IMR-90 (cell line): ENCODE measurements around the gene GGT5. TPM values are rescaled to one million over a fixed set of nuclear protein-coding genes. Genes with fewer than 3 reads are reported as not detected.

Source experiments
- ATAC-seq: fragments of 200-7000 bp; cut with Tn5 transposase; 2 replicates; pipeline ENCODE4 v1.9.1; 2020; ENCODE audit warnings: low read depth, mild to moderate bottlenecking, moderate library complexity
- BruUV-seq: library from RNA; stranded (reverse); fragments of 400-500 nt; replicated peaks from 2 replicates; lab custom pipeline; 2021; lab: Mats Ljungman, UMichigan
- CTCF ChIA-PET: fragments of 300-600 bp; formaldehyde crosslinking; extraction: SDS; loops from one replicate; lab custom pipeline; 2021; ENCODE audit warnings: antibody characterized with exemption; lab: Yijun Ruan, JAX
- POLR2A ChIA-PET: fragments of 300-600 bp; sonication (Branson Sonifier 250); formaldehyde crosslinking; loops from one replicate; lab custom pipeline; 2022; ENCODE audit warnings: antibody characterized with exemption; ENCODE audit not compliant: unreplicated experiment; lab: Charles Lee
- DNase-seq: peaks from one replicate; pipeline ENCODE4 v3.0.0; 2013
- H2AFZ ChIP-seq: replicated peaks from 2 replicates; pipeline ENCODE3; 2013; ENCODE audit warnings: low read length, mild to moderate bottlenecking; ENCODE audit not compliant: poor library complexity
- H2AK5ac ChIP-seq: 2 replicates; pipeline ENCODE4 v1.6.1; 2013; ENCODE audit warnings: low read depth, low read length, inconsistent platforms
- H2AK9ac ChIP-seq: replicated peaks from 2 replicates; pipeline ENCODE3; 2013; ENCODE audit warnings: mild to moderate bottlenecking, low read depth, low read length, moderate library complexity; ENCODE audit not compliant: poor library complexity
- H2BK120ac ChIP-seq: 2 replicates; pipeline ENCODE4 v1.6.1; 2013; ENCODE audit warnings: low read depth, low read length, inconsistent platforms
- H2BK15ac ChIP-seq: 3 replicates; pipeline ENCODE4 v1.6.1; 2013; ENCODE audit warnings: low read depth, low read length, inconsistent platforms
- H2BK20ac ChIP-seq: 2 replicates; pipeline ENCODE4 v1.6.1; 2013; ENCODE audit warnings: low read depth, mild to moderate bottlenecking, inconsistent platforms, low read length, moderate library complexity
- H2BK5ac ChIP-seq: 2 replicates; pipeline ENCODE4 v1.6.1; 2013; ENCODE audit warnings: mild to moderate bottlenecking, low read depth, low read length, inconsistent platforms; ENCODE audit not compliant: poor library complexity, severe bottlenecking
- H3K14ac ChIP-seq: replicated peaks from 2 replicates; pipeline ENCODE4 v1.6.1; 2013; ENCODE audit warnings: low read depth, low read length, inconsistent platforms
- H3K18ac ChIP-seq: 2 replicates; pipeline ENCODE4 v1.6.1; 2013; ENCODE audit warnings: low read depth, low read length, control low read depth
- H3K23ac ChIP-seq: 2 replicates; pipeline ENCODE4 v1.6.1; 2013; ENCODE audit warnings: low read depth, low read length, inconsistent platforms
- H3K27ac ChIP-seq: 2 replicates; pipeline ENCODE4 v1.5.1; 2013; ENCODE audit warnings: mild to moderate bottlenecking, control low read depth, low read length; ENCODE audit not compliant: insufficient read depth
- H3K27me3 ChIP-seq: 2 replicates; pipeline ENCODE4 v1.6.1; 2013; ENCODE audit warnings: low read length; ENCODE audit not compliant: control insufficient read depth, insufficient read depth
- H3K36me3 ChIP-seq: 2 replicates; pipeline ENCODE4 v1.6.1; 2013; ENCODE audit warnings: low read length, mixed read lengths; ENCODE audit not compliant: control insufficient read depth, insufficient read depth
- H3K4ac ChIP-seq: 2 replicates; pipeline ENCODE4 v1.6.1; 2013; ENCODE audit warnings: low read depth, low read length, inconsistent platforms
- H3K4me1 ChIP-seq: 2 replicates; pipeline ENCODE4 v1.6.1; 2013; ENCODE audit warnings: low read length, mixed read lengths; ENCODE audit not compliant: control insufficient read depth, insufficient read depth
- H3K4me2 ChIP-seq: 2 replicates; pipeline ENCODE4 v1.6.1; 2013; ENCODE audit warnings: low read depth, mild to moderate bottlenecking, control low read depth, low read length, moderate library complexity
- H3K4me3 ChIP-seq: 2 replicates; pipeline ENCODE4 v1.5.1; 2013; ENCODE audit warnings: low read depth, mild to moderate bottlenecking, control low read depth, low read length, moderate library complexity; ENCODE audit not compliant: insufficient read depth
- H3K56ac ChIP-seq: 2 replicates; pipeline ENCODE4 v1.6.1; 2013; ENCODE audit warnings: low read length, inconsistent platforms; ENCODE audit not compliant: insufficient read depth; ENCODE audit errors: extremely low read depth
- H3K79me1 ChIP-seq, 2 experiments: 2 replicates each; pipeline ENCODE4 v1.6.1; 2013; ENCODE audit warnings: low read length in 2 of 2, inconsistent platforms in 1 of 2, low read depth in 1 of 2
- H3K9ac ChIP-seq: 2 replicates; pipeline ENCODE4 v1.6.1; 2013; ENCODE audit warnings: low read depth, low read length, control low read depth
- H3K9me1 ChIP-seq: 2 replicates; pipeline ENCODE4 v1.6.1; 2013; ENCODE audit warnings: low read length, inconsistent platforms; ENCODE audit not compliant: insufficient read depth
- H3K9me3 ChIP-seq: 2 replicates; pipeline ENCODE4 v1.6.1; 2013; ENCODE audit warnings: low read length; ENCODE audit not compliant: control insufficient read depth, insufficient read depth
- H4K20me1 ChIP-seq: 2 replicates; pipeline ENCODE4 v1.6.1; 2013; ENCODE audit warnings: low read length, inconsistent platforms; ENCODE audit not compliant: insufficient read depth
- H4K5ac ChIP-seq: 2 replicates; pipeline ENCODE4 v1.6.1; 2013; ENCODE audit warnings: mild to moderate bottlenecking, low read depth, low read length, control low read depth
- H4K8ac ChIP-seq, 2 experiments: 2 replicates each; pipeline ENCODE4 v1.6.1; 2013; ENCODE audit warnings: low read depth in 2 of 2, low read length in 2 of 2, control low read depth in 1 of 2, inconsistent platforms in 1 of 2
- H4K91ac ChIP-seq: 2 replicates; pipeline ENCODE4 v1.6.1; 2013; ENCODE audit warnings: low read depth, low read length, inconsistent platforms; ENCODE audit not compliant: insufficient read depth
- MAFK ChIP-seq: IDR thresholded peaks from 2 replicates; pipeline ENCODE4 v1.6.1; 2012; ENCODE audit warnings: low read depth, low read length, improper control_type of control experiment
- RCOR1 ChIP-seq: IDR thresholded peaks from 2 replicates; pipeline ENCODE4 v1.6.1; 2012; ENCODE audit warnings: mild to moderate bottlenecking, low read length, improper control_type of control experiment; ENCODE audit not compliant: insufficient replicate concordance
- WGBS, 2 experiments: methylation state at CpG; one replicate each; pipeline versions ENCODE4 v1.1.5 to v1.1.7; 2013; ENCODE audit warnings: missing lambda C conversion rate in 2 of 2; ENCODE audit not compliant: insufficient read length in 1 of 2; ENCODE audit errors: extremely low coverage in 2 of 2; 5-methylcytosine and 5-hydroxymethylcytosine counted together
- dilution Hi-C: fragments of 300-500 bp; cut with HindIII; formaldehyde crosslinking; loops from one replicate; pipeline ENCODE4 v1.14.3; 2018; ENCODE audit warnings: low sequenced_read_pairs; ENCODE audit not compliant: unreplicated experiment
- in situ Hi-C: fragments of 300-500 bp; cut with MboI; formaldehyde crosslinking; loops from 3 replicates; pipeline ENCODE4 v1.14.3; 2019; ENCODE audit warnings: low sequenced_read_pairs, inconsistent platforms, mixed read lengths
- intact Hi-C: fragments of 100-400 bp; cut with micrococcal nuclease; formaldehyde crosslinking; loops from 2 replicates; pipeline ENCODE4 v1.10.0; 2022
- polyA plus RNA-seq, 3 experiments: library from polyadenylated mRNA; depleted of rRNA; stranded (reverse); fragments of >200 nt; gene quantifications; 2 replicates each; pipeline ENCODE4 v1.2.3, GENCODE V29; 2012; ENCODE audit warnings: low replicate concordance in 1 of 3
- total RNA-seq: library from RNA; depleted of rRNA; stranded (reverse); fragments of >200 nt; gene quantifications from 2 replicates; pipeline ENCODE4 v1.2.3, GENCODE V29; 2012
- TF ChIP-seq, protein P1 (sequence below): fragments of 150-350 bp; IDR thresholded peaks from 2 replicates; pipeline ENCODE4 v1.6.1; 2017; ENCODE audit warnings: mild to moderate bottlenecking, antibody characterized with exemption, low read length, low read depth

GGT5 gene
- total and polyA plus RNA-seq, 2 of the 4 experiments (the other 2 are of a cell fraction): 0.18 to 5.8 TPM

DNA sequence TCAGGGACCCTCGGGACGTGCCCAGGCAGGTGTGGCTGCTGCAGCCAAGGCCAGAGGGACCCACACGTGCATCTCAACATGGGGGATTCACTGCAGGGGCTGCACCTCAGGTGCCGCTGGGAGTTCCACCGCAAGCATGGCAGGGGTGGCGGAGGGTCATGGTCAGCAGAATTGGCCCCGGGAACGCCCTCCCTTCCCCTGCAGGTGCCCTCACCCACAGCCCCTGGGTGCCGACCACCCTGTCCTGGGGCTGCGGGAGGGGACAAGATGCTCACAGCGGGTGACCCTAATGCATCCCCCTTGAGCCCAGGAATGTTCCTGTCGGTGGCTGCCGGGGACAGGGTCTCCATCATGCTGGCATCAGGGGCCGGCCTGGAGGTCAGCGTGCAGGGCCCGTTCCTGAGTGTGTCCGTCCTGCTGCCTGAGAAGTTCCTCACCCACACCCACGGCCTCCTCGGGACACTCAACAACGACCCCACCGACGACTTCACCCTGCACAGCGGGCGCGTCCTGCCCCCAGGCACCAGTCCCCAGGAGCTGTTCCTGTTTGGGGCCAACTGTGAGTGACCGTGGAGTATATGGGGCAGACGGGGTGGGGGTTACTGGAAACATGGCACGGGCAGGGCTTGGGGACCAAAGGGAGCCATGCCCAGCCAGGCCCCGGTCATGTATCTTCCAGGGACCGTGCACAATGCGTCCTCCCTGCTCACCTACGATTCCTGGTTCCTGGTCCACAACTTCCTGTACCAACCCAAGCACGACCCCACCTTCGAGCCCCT is 57.8 kb downstream of the GGT5 start:
- Histone ChIP-seq H4K91ac (no peak overlapping the region), H2AFZ (no peak overlapping the region), H3K23ac (no peak overlapping the region), H3K4me1 (peaks cover 10% of the 10 kb centered on the region), H3K27me3 (no peaks in the 10 kb centered on the region), H2AK9ac (peak overlapping the region; percentile 76), H3K18ac (no peak overlapping the region), H3K9me3 (no peaks in the 10 kb centered on the region), H4K8ac (no peak overlapping the region), H3K4ac (no peak overlapping the region), H2BK15ac (no peak overlapping the region), H3K9ac (no peak overlapping the region), H3K36me3 (no peaks in the 10 kb centered on the region), H3K4me2 (no peak overlapping the region), H3K9me1 (no peaks in the 10 kb centered on the region; the same call in 1 of the 2 replicates), H3K27ac (no peak overlapping the region), H4K5ac (no peak overlapping the region), H4K20me1 (no peaks in the 10 kb centered on the region), H3K79me1 (no peaks in the 10 kb centered on the region), H3K14ac (no peak overlapping the region), H2BK120ac (no peak overlapping the region), H3K4me3 (no peak overlapping the region), H2BK20ac (no peak overlapping the region), H3K56ac (no peak overlapping the region), H2AK5ac (peak overlapping the region; percentile 73; the same call in 1 of the 2 replicates), H2BK5ac (no peak overlapping the region)
- CTCF ChIA-PET: no interaction called here
- BruUV-seq: no TSS peak
- TF ChIP-seq, protein P1, sequence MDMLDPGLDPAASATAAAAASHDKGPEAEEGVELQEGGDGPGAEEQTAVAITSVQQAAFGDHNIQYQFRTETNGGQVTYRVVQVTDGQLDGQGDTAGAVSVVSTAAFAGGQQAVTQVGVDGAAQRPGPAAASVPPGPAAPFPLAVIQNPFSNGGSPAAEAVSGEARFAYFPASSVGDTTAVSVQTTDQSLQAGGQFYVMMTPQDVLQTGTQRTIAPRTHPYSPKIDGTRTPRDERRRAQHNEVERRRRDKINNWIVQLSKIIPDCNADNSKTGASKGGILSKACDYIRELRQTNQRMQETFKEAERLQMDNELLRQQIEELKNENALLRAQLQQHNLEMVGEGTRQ: no peak
- no peak for TF ChIP-seq RCOR1
- no peak for TF ChIP-seq MAFK
- WGBS, 2 experiments: 86% methylated on average over 17 of the region's 34 CpGs; no CpG with 5 or more reads in 1 of the 2 experiments
- ATAC-seq (no peak), DNase-seq (no peak)
- POLR2A ChIA-PET: no interaction called here
- in situ Hi-C loops (no loop called here), dilution Hi-C loops (no loop called here), intact Hi-C loops (loop anchor here (5.0 kb wide), 1 partner anchor 340 kb away; no protein-coding TSS in a partner anchor)
